Measurements from ENCODE around the gene NFIC.

NFIC gene

GRCh38 chr19:3467437-3468198 lies 101.2 kb downstream of the NFIC start:
- ChIA-PET CTCF (interaction anchor here (4.3 kb wide), 1 partner anchor 17 kb away, joined by 42 read pairs; the partner anchor contains the start of gene SMIM44), POLR2A (no interaction called here)
- TF ChIP-seq, protein P1, sequence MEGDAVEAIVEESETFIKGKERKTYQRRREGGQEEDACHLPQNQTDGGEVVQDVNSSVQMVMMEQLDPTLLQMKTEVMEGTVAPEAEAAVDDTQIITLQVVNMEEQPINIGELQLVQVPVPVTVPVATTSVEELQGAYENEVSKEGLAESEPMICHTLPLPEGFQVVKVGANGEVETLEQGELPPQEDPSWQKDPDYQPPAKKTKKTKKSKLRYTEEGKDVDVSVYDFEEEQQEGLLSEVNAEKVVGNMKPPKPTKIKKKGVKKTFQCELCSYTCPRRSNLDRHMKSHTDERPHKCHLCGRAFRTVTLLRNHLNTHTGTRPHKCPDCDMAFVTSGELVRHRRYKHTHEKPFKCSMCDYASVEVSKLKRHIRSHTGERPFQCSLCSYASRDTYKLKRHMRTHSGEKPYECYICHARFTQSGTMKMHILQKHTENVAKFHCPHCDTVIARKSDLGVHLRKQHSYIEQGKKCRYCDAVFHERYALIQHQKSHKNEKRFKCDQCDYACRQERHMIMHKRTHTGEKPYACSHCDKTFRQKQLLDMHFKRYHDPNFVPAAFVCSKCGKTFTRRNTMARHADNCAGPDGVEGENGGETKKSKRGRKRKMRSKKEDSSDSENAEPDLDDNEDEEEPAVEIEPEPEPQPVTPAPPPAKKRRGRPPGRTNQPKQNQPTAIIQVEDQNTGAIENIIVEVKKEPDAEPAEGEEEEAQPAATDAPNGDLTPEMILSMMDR (IDR thresholded peaks at IDR 0.05; ENCODE audit: insufficient read depth, low read length, missing control alignments): no peak
- DNase-seq (ENCODE audit: low read depth, low spot score): no peak
- H3K4me3 ChIP-seq (ENCODE audit: low read depth, low read length): no peak overlapping the region

DNA sequence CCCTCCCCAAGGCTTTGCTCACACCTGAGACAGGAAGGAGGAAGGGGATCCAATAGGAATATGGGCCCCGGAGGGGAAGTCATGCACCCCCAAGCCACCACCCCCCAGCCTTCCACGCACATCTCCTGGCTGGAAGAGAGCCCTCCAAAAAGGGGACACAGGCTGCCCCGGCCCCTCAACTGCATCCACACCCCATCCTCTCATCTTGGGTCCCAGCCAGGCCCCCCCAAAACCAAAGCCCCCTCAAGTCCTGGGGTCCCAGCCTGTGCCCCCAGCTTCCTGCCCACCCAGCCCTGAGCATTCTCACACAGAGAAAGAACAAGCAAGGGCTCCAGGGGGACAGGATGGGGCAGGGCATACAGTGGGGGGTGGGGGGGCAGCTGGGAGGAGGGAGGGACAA lies 101.8 kb downstream of the NFIC start:
- POLR2A ChIA-PET: no interaction called here
- CTCF ChIA-PET: interaction anchor here (4.3 to 6.9 kb wide), 3 partner anchors 17 to 164 kb away, joined by 42 to 117 read pairs (median 89); partner anchors contain the start of gene SMIM44
- TF ChIP-seq, protein P1 (IDR thresholded peaks at IDR 0.05; ENCODE audit: insufficient read depth, low read length, missing control alignments): no peak
- no peak for DNase-seq (ENCODE audit: low read depth, low spot score)
- no peak overlapping the region for H3K4me3 ChIP-seq (ENCODE audit: low read depth, low read length)

- CTCF ChIA-PET: interaction anchor here (0.9 to 6.9 kb wide), 16 partner anchors 9 to 166 kb away, joined by 3 to 117 read pairs (median 5); partner anchors contain the start of gene SMIM44
- TF ChIP-seq, protein P1 (IDR thresholded peaks at IDR 0.05; ENCODE audit: insufficient read depth, low read length, missing control alignments): no peak
- POLR2A ChIA-PET: no interaction called here
- no peak for DNase-seq (ENCODE audit: low read depth, low spot score)
- H3K4me3 ChIP-seq (ENCODE audit: low read depth, low read length): no peak overlapping the region
These were observed 103.5 kb downstream of the NFIC start for GRCh38 chr19:3469638-3470499.

- ChIA-PET POLR2A (interaction anchor here (0.7 kb wide), 1 partner anchor 9 kb away, joined by 4 read pairs; no protein-coding TSS in a partner anchor), CTCF (interaction anchor here (0.7 to 6.9 kb wide), 16 partner anchors 9 to 167 kb away, joined by 3 to 117 read pairs (median 4); partner anchors contain the start of gene SMIM44)
- H3K4me3 ChIP-seq (ENCODE audit: low read depth, low read length): no peak overlapping the region
- TF ChIP-seq, protein P1 (IDR thresholded peaks at IDR 0.05; ENCODE audit: insufficient read depth, low read length, missing control alignments): no peak
- DNase-seq (ENCODE audit: low read depth, low spot score): no peak
These were observed 104.2 kb downstream of the NFIC start for GRCh38 chr19:3470500-3471128.

DNA sequence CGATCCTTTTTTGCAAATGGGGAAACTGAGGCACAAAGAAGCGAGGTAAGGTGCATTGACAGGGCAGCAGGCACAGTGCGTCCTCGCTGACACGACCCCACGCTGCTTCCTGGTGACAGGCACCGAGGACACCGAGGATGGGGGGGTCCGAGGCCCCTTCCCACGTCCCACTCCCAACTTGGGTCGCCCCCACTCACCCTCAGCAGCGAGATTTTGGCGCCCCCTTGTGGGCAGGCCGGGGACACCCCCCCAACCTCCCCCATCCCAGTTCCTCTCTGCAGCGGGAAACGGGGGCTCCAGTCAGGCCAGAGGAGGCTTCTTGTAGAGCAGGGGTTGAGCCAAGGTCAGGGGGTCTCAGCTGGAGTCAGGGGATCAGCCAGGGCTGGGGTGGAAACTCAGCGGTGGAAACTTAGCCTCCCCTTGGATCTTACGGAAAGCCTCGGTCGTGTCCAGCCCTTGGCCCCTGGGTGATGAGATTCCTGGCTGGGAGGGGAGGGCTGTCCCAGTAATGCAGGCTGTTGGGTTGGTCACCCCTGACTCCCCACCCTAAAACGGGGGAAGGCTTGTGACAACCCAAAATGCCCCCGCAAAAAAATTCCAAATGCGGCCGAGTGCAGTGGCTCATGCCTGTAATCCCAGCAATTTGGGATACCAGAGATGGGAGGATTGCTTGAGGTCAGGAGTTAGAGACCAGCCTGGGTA lies 105.7 kb downstream of the NFIC start:
- ChIA-PET CTCF (interaction anchor here (0.7 to 6.9 kb wide), 42 partner anchors 8 to 510 kb away, joined by 3 to 117 read pairs (median 6); partner anchors contain the start of genes CELF5, DOHH and SMIM44), POLR2A (no interaction called here)
- no peak overlapping the region for H3K4me3 ChIP-seq (ENCODE audit: low read depth, low read length)
- TF ChIP-seq, protein P1 (IDR thresholded peaks at IDR 0.05; ENCODE audit: insufficient read depth, low read length, missing control alignments): peak; percentile 85
- no peak for DNase-seq (ENCODE audit: low read depth, low spot score)
